Neural cell (in vitro differentiated cells): ENCODE measurements around the gene LAMB4. TPM values are rescaled to one million over a fixed set of nuclear protein-coding genes. Genes with fewer than 3 reads are reported as not detected.

Source experiments
- H2AFZ ChIP-seq: fragments of 200-600, 300-800 bp; sonication (generic), shearing (Covaris generic); 2 replicates; pipeline ENCODE4 v1.6.0; 2014; ENCODE audit warnings: low read depth, mild to moderate bottlenecking, antibody characterized with exemption, low read length, moderate library complexity
- H3F3A ChIP-seq: fragments of 200-600 bp; shearing (Covaris generic); 2 replicates; pipeline ENCODE4 v1.6.1; 2016; ENCODE audit warnings: mild to moderate bottlenecking, moderate library complexity, mixed read lengths, antibody characterized with exemption, low read length; ENCODE audit not compliant: insufficient read depth, poor library complexity, severe bottlenecking
- H3K27ac ChIP-seq: fragments of 200-600, 300-800 bp; sonication (generic), shearing (Covaris generic); 2 replicates; pipeline ENCODE4 v1.5.1; 2014; ENCODE audit warnings: mild to moderate bottlenecking, low read length, moderate library complexity
- H3K27me3 ChIP-seq: fragments of 300-800, 200-600 bp; sonication (generic), shearing (Covaris generic); 2 replicates; pipeline ENCODE4 v1.6.0; 2014; ENCODE audit warnings: mild to moderate bottlenecking, low read depth, low read length, moderate library complexity; ENCODE audit not compliant: insufficient read depth
- H3K36me3 ChIP-seq: fragments of 300-800, 200-600 bp; sonication (generic), shearing (Covaris generic); 2 replicates; pipeline ENCODE4 v1.5.1; 2014; ENCODE audit warnings: mild to moderate bottlenecking, antibody characterized with exemption, low read length, moderate library complexity; ENCODE audit not compliant: insufficient read depth
- H3K4me2 ChIP-seq: fragments of 300-800, 200-600 bp; sonication (generic), shearing (Covaris generic); 2 replicates; pipeline ENCODE4 v1.6.0; 2014; ENCODE audit warnings: mild to moderate bottlenecking, low read length
- H3K4me3 ChIP-seq: fragments of 300-800, 200-600 bp; sonication (generic), shearing (Covaris generic); 2 replicates; pipeline ENCODE4 v1.5.1; 2014; ENCODE audit warnings: mild to moderate bottlenecking, low read length, moderate library complexity
- H3K79me2 ChIP-seq: fragments of 200-600 bp; shearing (Covaris generic); replicated peaks from 2 replicates; pipeline ENCODE4 v1.6.0; 2014; ENCODE audit warnings: mild to moderate bottlenecking, low read length, moderate library complexity; ENCODE audit not compliant: insufficient read depth
- H3K9ac ChIP-seq: fragments of 300-800, 200-600 bp; sonication (generic), shearing (Covaris generic); 2 replicates; pipeline ENCODE4 v1.6.1; 2016; ENCODE audit warnings: mild to moderate bottlenecking, low read length, mixed read lengths
- H3K9me2 ChIP-seq: fragments of 200-600 bp; shearing (Covaris generic); 2 replicates; pipeline ENCODE4 v1.6.1; 2016; ENCODE audit warnings: mild to moderate bottlenecking, low read length, mixed read lengths; ENCODE audit not compliant: insufficient read depth
- H3K9me3 ChIP-seq: fragments of 200-600, 300-800 bp; sonication (generic), shearing (Covaris generic); 2 replicates; pipeline ENCODE4 v1.6.1; 2016; ENCODE audit warnings: mild to moderate bottlenecking, mixed run types, low read length, moderate library complexity, mixed read lengths
- H4K20me1 ChIP-seq: fragments of 200-600 bp; shearing (Covaris generic); 2 replicates; pipeline ENCODE4 v1.6.1; 2016; ENCODE audit warnings: mild to moderate bottlenecking, mixed run types; ENCODE audit not compliant: insufficient read depth
- CTCF ChIP-seq: fragments of 450-650 bp; IDR thresholded peaks from 2 replicates; pipeline ENCODE4 v1.5.1; 2014; ENCODE audit warnings: antibody characterized with exemption, mild to moderate bottlenecking, moderate library complexity; ENCODE audit not compliant: poor library complexity, severe bottlenecking
- EP300 ChIP-seq: fragments of 450-650 bp; conservative IDR thresholded peaks from 2 replicates; pipeline ENCODE4 v1.6.1; 2014; ENCODE audit warnings: antibody characterized with exemption, mild to moderate bottlenecking, moderate library complexity; ENCODE audit not compliant: poor library complexity, severe bottlenecking
- EZH2 ChIP-seq: fragments of 200-600, 300-800 bp; shearing (Covaris generic), sonication (generic); IDR thresholded peaks from 2 replicates; pipeline ENCODE4 v1.6.1; 2014; ENCODE audit warnings: antibody characterized with exemption, low read length, borderline replicate concordance, mild to moderate bottlenecking; ENCODE audit not compliant: insufficient read depth, poor library complexity, severe bottlenecking
- MXI1 ChIP-seq: fragments of 450-650 bp; conservative IDR thresholded peaks from 2 replicates; pipeline ENCODE4 v1.6.1; 2014; ENCODE audit warnings: antibody characterized with exemption, mild to moderate bottlenecking; ENCODE audit not compliant: poor library complexity, severe bottlenecking
- POLR2AphosphoS5 ChIP-seq: IDR thresholded peaks from 2 replicates; pipeline ENCODE4 v1.6.1; 2012
- RAD21 ChIP-seq: fragments of 450-650 bp; conservative IDR thresholded peaks from 2 replicates; pipeline ENCODE4 v1.6.1; 2014; ENCODE audit warnings: antibody characterized with exemption, mild to moderate bottlenecking, moderate library complexity
- SMC3 ChIP-seq: fragments of 450-650 bp; conservative IDR thresholded peaks from 2 replicates; pipeline ENCODE4 v1.6.1; 2014; ENCODE audit warnings: antibody characterized with exemption, mild to moderate bottlenecking, moderate library complexity; ENCODE audit not compliant: poor library complexity
- TAF1 ChIP-seq: IDR thresholded peaks from 2 replicates; pipeline ENCODE4 v1.6.1; 2012; ENCODE audit warnings: low read depth
- polyA plus RNA-seq: library from polyadenylated mRNA; depleted of rRNA; stranded (reverse); fragments of >200 nt; gene quantifications from 2 replicates; pipeline ENCODE4 v1.2.3, GENCODE V29; 2014
- TF ChIP-seq, protein P1 (sequence below): IDR thresholded peaks from 2 replicates; pipeline ENCODE4 v1.6.1; 2012; ENCODE audit warnings: borderline replicate concordance

LAMB4 gene
- polyA plus RNA-seq, 1 donor from 2014 or later, result 0.16 TPM

- no peaks in the 10 kb centered on the region for H3K79me2 ChIP-seq
- TF ChIP-seq, protein P1, sequence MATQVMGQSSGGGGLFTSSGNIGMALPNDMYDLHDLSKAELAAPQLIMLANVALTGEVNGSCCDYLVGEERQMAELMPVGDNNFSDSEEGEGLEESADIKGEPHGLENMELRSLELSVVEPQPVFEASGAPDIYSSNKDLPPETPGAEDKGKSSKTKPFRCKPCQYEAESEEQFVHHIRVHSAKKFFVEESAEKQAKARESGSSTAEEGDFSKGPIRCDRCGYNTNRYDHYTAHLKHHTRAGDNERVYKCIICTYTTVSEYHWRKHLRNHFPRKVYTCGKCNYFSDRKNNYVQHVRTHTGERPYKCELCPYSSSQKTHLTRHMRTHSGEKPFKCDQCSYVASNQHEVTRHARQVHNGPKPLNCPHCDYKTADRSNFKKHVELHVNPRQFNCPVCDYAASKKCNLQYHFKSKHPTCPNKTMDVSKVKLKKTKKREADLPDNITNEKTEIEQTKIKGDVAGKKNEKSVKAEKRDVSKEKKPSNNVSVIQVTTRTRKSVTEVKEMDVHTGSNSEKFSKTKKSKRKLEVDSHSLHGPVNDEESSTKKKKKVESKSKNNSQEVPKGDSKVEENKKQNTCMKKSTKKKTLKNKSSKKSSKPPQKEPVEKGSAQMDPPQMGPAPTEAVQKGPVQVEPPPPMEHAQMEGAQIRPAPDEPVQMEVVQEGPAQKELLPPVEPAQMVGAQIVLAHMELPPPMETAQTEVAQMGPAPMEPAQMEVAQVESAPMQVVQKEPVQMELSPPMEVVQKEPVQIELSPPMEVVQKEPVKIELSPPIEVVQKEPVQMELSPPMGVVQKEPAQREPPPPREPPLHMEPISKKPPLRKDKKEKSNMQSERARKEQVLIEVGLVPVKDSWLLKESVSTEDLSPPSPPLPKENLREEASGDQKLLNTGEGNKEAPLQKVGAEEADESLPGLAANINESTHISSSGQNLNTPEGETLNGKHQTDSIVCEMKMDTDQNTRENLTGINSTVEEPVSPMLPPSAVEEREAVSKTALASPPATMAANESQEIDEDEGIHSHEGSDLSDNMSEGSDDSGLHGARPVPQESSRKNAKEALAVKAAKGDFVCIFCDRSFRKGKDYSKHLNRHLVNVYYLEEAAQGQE, result no peak
- no peak for TF ChIP-seq SMC3
- TF ChIP-seq POLR2AphosphoS5, result no peak
- TF ChIP-seq CTCF, result no peak
- no peak for TF ChIP-seq MXI1
- TF ChIP-seq EP300, result no peak
- no peak for TF ChIP-seq TAF1
- TF ChIP-seq EZH2, result no peak
- no peaks in the 10 kb centered on the region for H3K9me3 ChIP-seq
- no peaks in the 10 kb centered on the region for H3K27me3 ChIP-seq
- H3K9me2 ChIP-seq, result no peaks in the 10 kb centered on the region
- no peak overlapping the region for H2AFZ ChIP-seq
- H3K27ac ChIP-seq, result no peak overlapping the region
- H3K36me3 ChIP-seq, result no peaks in the 10 kb centered on the region
- no peak overlapping the region for H3K4me2 ChIP-seq
- H3F3A ChIP-seq, result no peaks in the 10 kb centered on the region
- H3K9ac ChIP-seq, result no peak overlapping the region
- H3K4me3 ChIP-seq, result no peak overlapping the region
- H4K20me1 ChIP-seq, result no peaks in the 10 kb centered on the region
These were observed 151.2 kb downstream of the LAMB4 start for GRCh38 chr7:107978815-107979408.

- Histone ChIP-seq H3K4me3 (no peak overlapping the region), H3K27ac (no peak overlapping the region), H3K4me2 (no peak overlapping the region), H3K79me2 (no peaks in the 10 kb centered on the region), H3K9ac (no peak overlapping the region), H4K20me1 (no peaks in the 10 kb centered on the region), H3K36me3 (no peaks in the 10 kb centered on the region), H3F3A (no peaks in the 10 kb centered on the region), H3K9me3 (no peaks in the 10 kb centered on the region), H3K27me3 (no peaks in the 10 kb centered on the region), H3K9me2 (no peaks in the 10 kb centered on the region), H2AFZ (no peak overlapping the region)
- no peak for TF ChIP-seq SMC3
- no peak for TF ChIP-seq EP300
These were observed 153.1 kb downstream of the LAMB4 start for GRCh38 chr7:107977048-107977447.

- Histone ChIP-seq H2AFZ (no peak overlapping the region), H3K9ac (no peak overlapping the region), H3K4me3 (no peak overlapping the region), H3K27ac (no peak overlapping the region), H4K20me1 (no peaks in the 10 kb centered on the region), H3K9me3 (no peaks in the 10 kb centered on the region), H3F3A (no peaks in the 10 kb centered on the region), H3K27me3 (no peaks in the 10 kb centered on the region), H3K4me2 (no peak overlapping the region), H3K79me2 (no peaks in the 10 kb centered on the region), H3K9me2 (no peaks in the 10 kb centered on the region), H3K36me3 (no peaks in the 10 kb centered on the region)
- TF ChIP-seq RAD21, result no peak
- TF ChIP-seq, protein P1, result no peak
- no peak for TF ChIP-seq CTCF
- TF ChIP-seq MXI1, result no peak
- TF ChIP-seq TAF1, result no peak
- TF ChIP-seq SMC3, result no peak
- TF ChIP-seq EP300, result no peak
- TF ChIP-seq EZH2, result no peak
- TF ChIP-seq POLR2AphosphoS5, result no peak
These were observed 153.5 kb downstream of the LAMB4 start for GRCh38 chr7:107976620-107977019.
